Activated CD4-positive, alpha-beta memory T cell treated with anti-CD3 and anti-CD28 coated beads, Interleukin-2, amount 10 ng/mL, durations not matched to agents 7 days and 5 days (primary cell): Measurements from ENCODE around the gene SCRN2. TPM values are rescaled to one million over a fixed set of nuclear protein-coding genes. Genes with fewer than 3 reads are reported as not detected.

Source experiments
- CTCF ChIA-PET: fragments of 350-600 bp; sonication (Branson Sonifier 250); formaldehyde crosslinking; loops from one replicate; lab custom pipeline; 2021; ENCODE audit warnings: antibody characterized with exemption, inconsistent platforms; lab: Charles Lee
- POLR2A ChIA-PET: fragments of 350-600 bp; sonication (Branson Sonifier 250); formaldehyde crosslinking; loops from one replicate; lab custom pipeline; 2021; ENCODE audit warnings: antibody characterized with exemption; lab: Charles Lee
- DNase-seq: peaks from one replicate; pipeline ENCODE4 v3.0.0-alpha.2; 2020
- H3K27ac Mint-ChIP-seq: one replicate; pipeline ENCODE4 v1.8.0; 2021; ENCODE audit warnings: mild to moderate bottlenecking, mixed read lengths
- H3K27me3 Mint-ChIP-seq: one replicate; pipeline ENCODE4 v1.8.0; 2021; ENCODE audit warnings: mixed read lengths
- H3K36me3 Mint-ChIP-seq: one replicate; pipeline ENCODE4 v1.8.0; 2021; ENCODE audit warnings: low read depth, mixed read lengths
- H3K4me1 Mint-ChIP-seq: one replicate; pipeline ENCODE4 v1.8.0; 2021; ENCODE audit warnings: mixed read lengths
- H3K4me3 Mint-ChIP-seq: one replicate; pipeline ENCODE4 v1.8.0; 2021; ENCODE audit warnings: mild to moderate bottlenecking, mixed read lengths
- H3K9me3 Mint-ChIP-seq: one replicate; pipeline ENCODE4 v1.8.0; 2021; ENCODE audit warnings: mixed read lengths
- total RNA-seq, 2 experiments: library from RNA; stranded (reverse); gene quantifications; one replicate each; pipeline ENCODE4 v1.2.3, GENCODE V29; 2021

Gene SCRN2
- 10 to 100 TPM; 29.1 to 29.8 TPM for total RNA-seq

DNA sequence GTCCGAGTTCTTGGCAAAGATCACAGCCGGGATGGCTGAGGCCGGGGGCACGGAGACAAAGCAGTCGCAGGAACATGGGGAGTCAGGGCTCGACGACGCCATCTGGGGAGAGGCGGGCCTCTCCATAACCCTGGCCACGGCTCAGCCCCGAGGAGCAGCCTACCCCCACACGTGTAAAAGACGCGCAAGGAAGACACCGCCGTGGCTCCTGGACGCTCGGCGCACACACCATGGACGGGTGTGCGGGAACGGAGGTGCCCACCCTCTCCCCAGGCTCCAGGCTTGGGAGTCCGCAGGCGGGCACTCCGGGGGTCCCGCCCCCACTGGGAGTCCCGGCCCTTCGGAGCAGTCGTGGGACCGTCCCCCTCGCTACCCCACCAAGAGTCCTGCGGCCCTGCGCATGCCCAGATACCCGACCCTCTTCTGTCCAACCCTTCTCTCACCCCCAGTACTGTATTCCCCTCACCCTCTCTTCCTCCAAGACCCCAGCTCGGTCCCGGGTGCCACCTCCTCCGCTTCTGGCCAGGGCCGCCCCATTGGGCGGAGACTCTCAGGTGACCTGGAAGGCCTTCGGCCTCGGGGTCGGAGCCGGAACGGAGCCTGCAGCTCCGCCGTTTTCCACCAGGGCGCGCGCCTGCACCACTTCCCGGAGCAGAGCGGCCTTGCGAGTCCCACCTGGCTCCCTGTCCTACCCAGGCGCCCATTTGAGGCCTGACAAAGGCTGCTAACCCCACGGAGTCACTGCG, at the start of gene SCRN2:
Gene SCRN2 (minus strand): TSS at position 532 of the 746 bp plus-strand sequence. CDS start 430 bp downstream, at position 102.
- peak within 1 kb of the TSS; percentile 93 for H3K4me3 Mint-ChIP-seq
- CTCF ChIA-PET: interaction anchor here (0.6 to 14.7 kb wide), 21 partner anchors 10 to 177 kb away, joined by 3 to 411 read pairs (median 5); partner anchors contain the start of genes CDK5RAP3, LRRC46, MRPL10 and OSBPL7
- H3K9me3 Mint-ChIP-seq: no peaks in the 10 kb centered on the region
- peaks cover 19% of the 10 kb centered on the region for H3K27me3 Mint-ChIP-seq
- POLR2A ChIA-PET: interaction anchor here (0.6 to 6.3 kb wide), 9 partner anchors 8 to 208 kb away, joined by 3 to 63 read pairs (median 5); partner anchors contain the start of genes KPNB1, LRRC46, MRPL10 and NFE2L1
- peaks cover 37% of the 10 kb centered on the region for H3K4me1 Mint-ChIP-seq
- DNase-seq: peak; percentile 90
- peaks cover under 1% of the 10 kb centered on the region for H3K36me3 Mint-ChIP-seq
- H3K27ac Mint-ChIP-seq: peak within 1 kb of the TSS; percentile 66

- H3K4me1 Mint-ChIP-seq: peaks cover 22% of the 10 kb centered on the region
- no peaks in the 10 kb centered on the region for H3K36me3 Mint-ChIP-seq
- H3K27ac Mint-ChIP-seq: no peak overlapping the region
- CTCF ChIA-PET: interaction anchor here (0.7 to 15.6 kb wide), 14 partner anchors 10 to 192 kb away, joined by 3 to 411 read pairs (median 4); partner anchors contain the start of genes CDK5RAP3, LRRC46, MRPL10 and SCRN2
- no peak overlapping the region for H3K4me3 Mint-ChIP-seq
- POLR2A ChIA-PET: interaction anchor here (1.0 to 6.6 kb wide), 4 partner anchors 38 to 59 kb away, joined by 3 to 50 read pairs (median 3); partner anchors contain the start of gene SCRN2
- no peaks in the 10 kb centered on the region for H3K9me3 Mint-ChIP-seq
- peak; percentile 92 for DNase-seq
- no peaks in the 10 kb centered on the region for H3K27me3 Mint-ChIP-seq
Observed at GRCh38 chr17:47889734-47890529, 48.9 kb upstream of the SCRN2 start.

DNA sequence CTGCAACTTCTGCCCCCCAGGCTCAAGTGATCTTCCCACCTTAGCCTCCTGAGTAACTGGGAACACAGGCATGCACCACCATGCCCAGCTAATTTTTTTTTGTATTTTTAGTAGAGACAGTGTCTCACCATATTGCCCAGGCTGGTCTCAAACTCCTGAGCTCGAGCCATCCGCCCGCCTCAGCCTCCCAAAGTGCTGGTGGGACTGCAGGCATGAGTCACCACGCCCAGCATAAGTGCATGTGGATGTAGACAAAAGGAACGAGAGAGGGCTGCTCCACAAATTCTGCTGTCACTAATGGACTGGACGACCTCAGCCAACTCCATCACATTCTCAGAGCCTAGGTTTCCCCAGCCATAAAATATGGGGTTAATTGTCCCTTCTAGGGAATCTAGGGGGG, 47.2 kb upstream of the SCRN2 start:
- Mint-ChIP-seq H3K4me1 (peaks cover 15% of the 10 kb centered on the region), H3K9me3 (no peaks in the 10 kb centered on the region), H3K27me3 (no peaks in the 10 kb centered on the region), H3K4me3 (no peak overlapping the region), H3K27ac (no peak overlapping the region), H3K36me3 (no peaks in the 10 kb centered on the region)
- ChIA-PET CTCF (interaction anchor here (2.5 to 15.6 kb wide), 3 partner anchors 26 to 57 kb away, joined by 8 to 411 read pairs (median 18); partner anchors contain the start of genes LRRC46, MRPL10, SCRN2 and SP6), POLR2A (interaction anchor here (6.6 kb wide), 1 partner anchor 47 kb away, joined by 50 read pairs; the partner anchor contains the start of gene SCRN2)
- no peak for DNase-seq

- peaks cover 17% of the 10 kb centered on the region for H3K4me1 Mint-ChIP-seq
- ChIA-PET CTCF (interaction anchor here (1.2 to 15.6 kb wide), 3 partner anchors 10 to 39 kb away, joined by 3 to 411 read pairs (median 6); partner anchors contain the start of genes SCRN2 and SP6), POLR2A (interaction anchor here (0.7 to 4.2 kb wide), 3 partner anchors 10 to 53 kb away, joined by 3 to 29 read pairs (median 4); partner anchors contain the start of genes LRRC46, MRPL10 and SP2)
- H3K27me3 Mint-ChIP-seq: peaks cover 4% of the 10 kb centered on the region
- H3K4me3 Mint-ChIP-seq: no peak overlapping the region
- no peaks in the 10 kb centered on the region for H3K36me3 Mint-ChIP-seq
- no peaks in the 10 kb centered on the region for H3K9me3 Mint-ChIP-seq
- H3K27ac Mint-ChIP-seq: no peak overlapping the region
- no peak for DNase-seq
Observed at GRCh38 chr17:47884905-47885730, 44.0 kb upstream of the SCRN2 start.

DNA sequence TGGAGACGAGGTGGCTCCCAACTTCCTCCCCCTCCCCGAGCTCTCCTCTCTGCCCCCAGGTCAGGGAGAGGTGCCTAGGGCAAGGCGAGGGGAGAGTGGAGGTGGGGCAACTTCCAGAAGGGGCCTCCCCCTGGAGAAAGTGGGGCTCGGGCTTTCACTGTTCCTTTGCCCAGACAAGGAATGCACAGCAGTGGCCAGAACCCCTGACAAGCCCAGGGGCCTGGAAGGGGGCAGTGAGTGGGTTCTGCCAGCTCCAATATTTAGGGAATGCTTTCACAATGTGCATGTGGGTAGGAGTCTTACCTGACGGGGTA, 43.3 kb upstream of the SCRN2 start:
- H3K4me1 Mint-ChIP-seq: peaks cover 17% of the 10 kb centered on the region

DNA sequence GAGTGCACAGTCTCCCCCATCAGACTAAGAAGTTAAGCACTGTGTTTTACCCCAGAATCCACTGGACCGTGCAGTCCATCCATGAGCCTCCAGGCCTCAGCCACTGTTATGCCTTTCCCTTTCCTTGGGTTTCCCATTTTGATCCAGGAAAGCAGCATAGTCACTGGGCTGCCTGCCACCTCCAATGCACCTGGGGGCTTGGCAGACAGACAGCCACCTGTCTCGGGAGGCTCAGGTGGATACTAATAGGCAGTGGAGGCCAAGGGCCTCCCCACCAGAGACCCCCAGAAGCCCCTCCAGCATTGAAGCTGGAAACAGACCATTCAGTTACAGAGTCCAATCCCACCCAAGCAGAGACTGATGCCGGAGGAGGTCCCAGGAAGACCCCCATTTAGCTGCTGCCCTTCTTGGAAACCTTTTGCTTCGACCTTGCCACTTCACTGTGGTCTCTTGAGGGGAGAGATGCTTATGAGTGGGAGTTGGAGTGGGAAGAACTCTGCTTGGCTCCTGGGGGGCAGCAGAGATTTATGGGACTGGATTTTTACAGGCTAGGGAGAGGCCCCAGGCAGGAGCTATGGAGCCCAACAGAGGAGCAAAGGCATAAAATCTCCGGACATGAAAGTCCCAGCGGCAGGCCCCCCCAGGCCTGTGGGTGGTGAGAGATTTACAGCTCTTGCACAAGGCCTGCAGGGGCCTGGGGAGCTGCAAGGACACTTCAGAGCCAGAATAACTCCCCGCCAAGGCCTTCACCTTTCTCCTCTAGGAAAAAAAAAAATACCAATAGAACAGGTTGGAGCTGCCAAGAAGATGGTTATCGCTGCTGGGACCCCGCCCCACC, 42.7 kb upstream of the SCRN2 start:
- DNase-seq: no peak
- H3K4me3 Mint-ChIP-seq: no peak overlapping the region
- POLR2A ChIA-PET: interaction anchor here (1.2 to 4.2 kb wide), 4 partner anchors 12 to 52 kb away, joined by 4 to 29 read pairs (median 4); partner anchors contain the start of genes LRRC46, MRPL10 and SP2
- H3K27ac Mint-ChIP-seq: no peak overlapping the region
- peaks cover 21% of the 10 kb centered on the region for H3K4me1 Mint-ChIP-seq
- CTCF ChIA-PET: interaction anchor here (1.9 to 15.6 kb wide), 2 partner anchors 11 to 38 kb away, joined by 6 to 411 read pairs; partner anchors contain the start of genes SCRN2 and SP6
- H3K9me3 Mint-ChIP-seq: no peaks in the 10 kb centered on the region
- H3K36me3 Mint-ChIP-seq: no peaks in the 10 kb centered on the region
- peaks cover 10% of the 10 kb centered on the region for H3K27me3 Mint-ChIP-seq

More for the DNA sequence above, 43.3 kb upstream of the SCRN2 start:
- peaks cover 6% of the 10 kb centered on the region for H3K27me3 Mint-ChIP-seq
- no peak overlapping the region for H3K4me3 Mint-ChIP-seq
- ChIA-PET CTCF (interaction anchor here (1.2 to 15.6 kb wide), 3 partner anchors 11 to 38 kb away, joined by 3 to 411 read pairs (median 6); partner anchors contain the start of genes SCRN2 and SP6), POLR2A (interaction anchor here (1.7 to 4.2 kb wide), 2 partner anchors 11 to 53 kb away, joined by 4 to 29 read pairs; partner anchors contain the start of genes LRRC46, MRPL10 and SP2)
- no peak for DNase-seq
- H3K9me3 Mint-ChIP-seq: no peaks in the 10 kb centered on the region
- H3K27ac Mint-ChIP-seq: no peak overlapping the region
- no peaks in the 10 kb centered on the region for H3K36me3 Mint-ChIP-seq

DNA sequence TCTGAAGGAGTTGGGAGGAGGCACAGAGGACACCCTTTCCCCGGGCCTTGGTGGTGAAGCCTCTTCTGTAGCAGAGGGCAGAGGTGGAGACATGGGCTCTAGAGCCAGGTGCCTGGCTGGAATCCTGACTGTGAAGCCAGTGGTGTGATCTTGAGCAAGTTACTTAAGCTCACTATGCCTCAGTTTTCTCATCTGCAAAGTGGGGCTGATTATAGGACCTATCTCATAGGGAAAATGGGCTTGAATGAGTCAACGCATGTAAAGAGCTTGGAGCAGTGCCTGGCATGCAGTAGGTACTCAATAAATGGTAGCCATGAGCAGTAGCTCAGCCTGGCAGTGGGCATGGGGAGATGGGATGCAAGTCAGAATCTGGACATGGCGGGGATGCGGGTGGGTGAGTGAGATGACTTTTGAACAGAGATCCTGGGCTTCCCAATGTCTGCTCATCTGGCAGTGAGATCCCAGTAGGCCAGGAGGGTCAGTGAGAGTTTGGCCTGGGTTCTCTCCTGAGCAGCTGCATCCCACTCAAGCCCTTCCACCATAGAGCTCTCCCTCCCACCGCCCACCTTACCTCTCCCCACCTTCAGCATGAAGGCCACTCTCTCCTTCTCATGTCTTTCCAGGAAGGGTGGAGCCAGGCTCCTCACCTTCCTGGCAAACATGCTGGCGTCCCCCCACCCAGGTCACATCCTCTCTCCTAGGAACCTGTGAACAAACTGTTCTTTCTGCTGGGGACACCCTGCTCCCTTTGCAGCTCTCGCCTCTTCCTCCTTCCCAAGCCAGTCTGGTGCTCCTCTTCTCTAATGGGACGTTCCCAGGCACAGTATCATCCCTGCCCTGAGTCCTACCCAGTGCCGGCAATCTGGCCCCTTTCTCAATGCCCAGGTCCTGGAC, 41.9 kb upstream of the SCRN2 start:
- Mint-ChIP-seq H3K4me1 (peaks cover 21% of the 10 kb centered on the region), H3K27ac (no peak overlapping the region), H3K4me3 (no peak overlapping the region), H3K36me3 (no peaks in the 10 kb centered on the region), H3K27me3 (peaks cover 16% of the 10 kb centered on the region), H3K9me3 (no peaks in the 10 kb centered on the region)
- CTCF ChIA-PET: interaction anchor here (1.2 to 15.6 kb wide), 3 partner anchors 12 to 88 kb away, joined by 3 to 411 read pairs (median 6); partner anchors contain the start of genes CDK5RAP3, SCRN2 and SP6
- POLR2A ChIA-PET: interaction anchor here (1.2 kb wide), 2 partner anchors 13 to 51 kb away, joined by 4 read pairs; partner anchors contain the start of genes LRRC46, MRPL10 and SP2
- DNase-seq: no peak

GRCh38 chr17:47882247-47882646, 41.2 kb upstream of the SCRN2 start:
- Mint-ChIP-seq H3K9me3 (no peaks in the 10 kb centered on the region), H3K4me1 (peaks cover 21% of the 10 kb centered on the region), H3K27ac (no peak overlapping the region), H3K4me3 (no peak overlapping the region), H3K36me3 (no peaks in the 10 kb centered on the region), H3K27me3 (peaks cover 19% of the 10 kb centered on the region)
- DNase-seq: no peak
- ChIA-PET POLR2A (interaction anchor here (1.2 kb wide), 2 partner anchors 13 to 51 kb away, joined by 4 read pairs; partner anchors contain the start of genes LRRC46, MRPL10 and SP2), CTCF (interaction anchor here (1.2 to 15.6 kb wide), 3 partner anchors 17 to 89 kb away, joined by 3 to 411 read pairs (median 3); partner anchors contain the start of genes CDK5RAP3, SCRN2 and SP6)

DNA sequence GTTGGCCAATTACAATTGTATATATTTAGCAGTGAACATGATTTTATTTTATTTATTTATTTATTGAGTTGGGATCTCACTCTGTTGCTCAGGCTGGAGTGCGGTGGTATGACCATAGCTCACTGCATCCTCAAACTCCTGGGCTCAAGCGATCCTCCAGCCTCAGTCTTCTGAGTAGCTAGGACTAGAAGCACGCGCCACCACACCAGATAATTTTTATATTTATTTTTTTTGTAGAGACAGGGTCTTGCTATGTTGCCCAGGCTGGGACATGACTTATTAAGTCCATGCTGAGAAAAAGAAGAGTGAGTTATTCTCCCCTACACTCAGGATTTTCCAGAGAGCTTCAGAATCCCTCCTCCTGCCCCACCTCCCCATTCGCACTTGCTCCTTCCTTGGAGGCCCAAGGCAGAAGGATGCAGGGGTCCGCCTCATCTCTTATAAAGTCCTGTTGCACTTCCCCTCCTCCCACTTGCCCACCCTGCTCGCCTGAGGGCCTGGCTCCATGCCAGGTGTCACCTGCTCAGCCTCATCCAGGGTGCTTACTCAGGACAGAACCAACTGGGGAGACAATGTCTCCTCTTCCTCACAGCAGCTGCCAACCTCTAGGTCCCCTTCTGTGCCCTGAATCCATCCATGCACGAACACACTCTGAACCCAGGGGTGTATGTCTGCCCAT, 38.8 kb upstream of the SCRN2 start:
- Mint-ChIP-seq H3K27me3 (peaks cover 32% of the 10 kb centered on the region), H3K4me1 (peaks cover 18% of the 10 kb centered on the region), H3K4me3 (no peak overlapping the region), H3K27ac (no peak overlapping the region), H3K36me3 (no peaks in the 10 kb centered on the region), H3K9me3 (no peaks in the 10 kb centered on the region)
- DNase-seq: no peak
- POLR2A ChIA-PET: interaction anchor here (0.6 kb wide), 1 partner anchor 80 kb away, joined by 3 read pairs; no protein-coding TSS in a partner anchor
- CTCF ChIA-PET: interaction anchor here (0.7 to 1.6 kb wide), 4 partner anchors 10 to 38 kb away, joined by 3 to 4 read pairs (median 3); partner anchors contain the start of gene SCRN2
